ENCODE measurements around the gene NOC3L. TPM values are rescaled to one million over a fixed set of nuclear protein-coding genes. Genes with fewer than 3 reads are reported as not detected.

NOC3L gene
- total RNA-seq, 1 donor from 2014 or later, result 21.6 TPM

GRCh38 chr10:94402843-94403379 is 40.2 kb upstream of the NOC3L start:
- no peaks in the 10 kb centered on the region for H3K9me3 Mint-ChIP-seq (ENCODE audit: unreplicated experiment)
- H3K9me3 ChIP-seq (ENCODE audit: insufficient read depth, low read depth, low read length), result no peaks in the 10 kb centered on the region
- peaks cover 31% of the 10 kb centered on the region for H4K20me1 ChIP-seq (ENCODE audit: insufficient read depth, low read length)
- peaks cover 43% of the 10 kb centered on the region for H3K79me2 ChIP-seq (ENCODE audit: insufficient read depth, low read length)
- H3K27me3 ChIP-seq (ENCODE audit: insufficient read depth, low read length), result no peaks in the 10 kb centered on the region
- H3K27ac Mint-ChIP-seq (ENCODE audit: unreplicated experiment), result no peak overlapping the region
- H3K27me3 Mint-ChIP-seq (ENCODE audit: low read depth, unreplicated experiment), result no peaks in the 10 kb centered on the region
- peak overlapping the region; percentile 83 for H3K27ac ChIP-seq (ENCODE audit: low read depth, low read length)
- H3K4me1 Mint-ChIP-seq (ENCODE audit: low read depth, unreplicated experiment), result peaks cover 1% of the 10 kb centered on the region
- H3K4me3 ChIP-seq (ENCODE audit: insufficient read depth, low read depth, low read length), result peak overlapping the region; percentile 82
- peaks cover 8% of the 10 kb centered on the region for H3K4me1 ChIP-seq (ENCODE audit: insufficient read depth, low read length)
- no peak for TF ChIP-seq EZH2 (IDR thresholded peaks at IDR 0.05; ENCODE audit: insufficient read depth, low read length)
- FAIRE-seq, result no peak
- H3K36me3 Mint-ChIP-seq (ENCODE audit: low read depth, unreplicated experiment), result no peaks in the 10 kb centered on the region
- H3K9ac ChIP-seq (ENCODE audit: low read length), result peak overlapping the region; percentile 91
- peak overlapping the region; percentile 88 for H3K4me2 ChIP-seq (ENCODE audit: low read length)
- H2AFZ ChIP-seq (ENCODE audit: low read depth, low read length), result peak overlapping the region; percentile 81
- no peaks in the 10 kb centered on the region for H3K36me3 ChIP-seq (ENCODE audit: insufficient read depth, low read length)
- no peak for DNase-seq (ENCODE audit: low read depth)
- peak overlapping the region; percentile 45 for H3K4me3 Mint-ChIP-seq (ENCODE audit: unreplicated experiment)

- Histone ChIP-seq H3K9me3 (ENCODE audit: insufficient read depth, low read depth, low read length) (no peaks in the 10 kb centered on the region), H3K4me3 (ENCODE audit: insufficient read depth, low read depth, low read length) (peak within 1 kb of the TSS; percentile 82), H3K4me1 (ENCODE audit: insufficient read depth, low read length) (peaks cover 12% of the 10 kb centered on the region), H3K4me2 (ENCODE audit: low read length) (peak within 1 kb of the TSS; percentile 88), H3K27me3 (ENCODE audit: insufficient read depth, low read length) (no peaks in the 10 kb centered on the region), H3K79me2 (ENCODE audit: insufficient read depth, low read length) (peaks cover 37% of the 10 kb centered on the region), H3K27ac (ENCODE audit: low read depth, low read length) (peak within 1 kb of the TSS; percentile 83), H3K36me3 (ENCODE audit: insufficient read depth, low read length) (no peaks in the 10 kb centered on the region), H2AFZ (ENCODE audit: low read depth, low read length) (peak within 1 kb of the TSS; percentile 81), H3K9ac (ENCODE audit: low read length) (peak within 1 kb of the TSS; percentile 91), H4K20me1 (ENCODE audit: insufficient read depth, low read length) (peaks cover 27% of the 10 kb centered on the region)
- no peak for TF ChIP-seq CTCF (IDR thresholded peaks at IDR 0.05; ENCODE audit: insufficient read depth, low read depth, low read length)
- TF ChIP-seq EZH2 (IDR thresholded peaks at IDR 0.05; ENCODE audit: insufficient read depth, low read length), result no peak
- no peaks in the 10 kb centered on the region for H3K27me3 Mint-ChIP-seq (ENCODE audit: low read depth, unreplicated experiment)
- peaks cover 4% of the 10 kb centered on the region for H3K4me1 Mint-ChIP-seq (ENCODE audit: low read depth, unreplicated experiment)
- H3K9me3 Mint-ChIP-seq (ENCODE audit: unreplicated experiment), result no peaks in the 10 kb centered on the region
- no peaks in the 10 kb centered on the region for H3K36me3 Mint-ChIP-seq (ENCODE audit: low read depth, unreplicated experiment)
- no peak within 1 kb of the TSS for H3K27ac Mint-ChIP-seq (ENCODE audit: unreplicated experiment)
- DNase-seq (ENCODE audit: low read depth) (peak; percentile 92), FAIRE-seq (no peak)
- peak within 1 kb of the TSS; percentile 77 for H3K4me3 Mint-ChIP-seq (ENCODE audit: unreplicated experiment)
Observed at GRCh38 chr10:94402204-94402842, 39.6 kb upstream of the NOC3L start, which contains the start of gene TBC1D12. TBC1D12 (plus strand) TSS chr10:94402541; CDS start chr10:94402614, 73 bp downstream.

GRCh38 chr10:94398762-94399161 is 36.0 kb upstream of the NOC3L start:
- Histone ChIP-seq H2AFZ (ENCODE audit: low read depth, low read length) (no peak overlapping the region), H3K27me3 (ENCODE audit: insufficient read depth, low read length) (no peaks in the 10 kb centered on the region), H3K27ac (ENCODE audit: low read depth, low read length) (no peak overlapping the region), H4K20me1 (ENCODE audit: insufficient read depth, low read length) (peaks cover under 1% of the 10 kb centered on the region), H3K36me3 (ENCODE audit: insufficient read depth, low read length) (no peaks in the 10 kb centered on the region), H3K4me3 (ENCODE audit: insufficient read depth, low read depth, low read length) (no peak overlapping the region), H3K9me3 (ENCODE audit: insufficient read depth, low read depth, low read length) (no peaks in the 10 kb centered on the region), H3K4me1 (ENCODE audit: insufficient read depth, low read length) (peaks cover 4% of the 10 kb centered on the region), H3K79me2 (ENCODE audit: insufficient read depth, low read length) (peaks cover 3% of the 10 kb centered on the region), H3K9ac (ENCODE audit: low read length) (no peak overlapping the region), H3K4me2 (ENCODE audit: low read length) (no peak overlapping the region)
- no peak overlapping the region for H3K27ac Mint-ChIP-seq (ENCODE audit: unreplicated experiment)
- TF ChIP-seq EZH2 (IDR thresholded peaks at IDR 0.05; ENCODE audit: insufficient read depth, low read length) (no peak), CTCF (IDR thresholded peaks at IDR 0.05; ENCODE audit: insufficient read depth, low read depth, low read length) (no peak)
- H3K4me3 Mint-ChIP-seq (ENCODE audit: unreplicated experiment), result no peak overlapping the region
- no peak for FAIRE-seq
- H3K4me1 Mint-ChIP-seq (ENCODE audit: low read depth, unreplicated experiment), result peaks cover 4% of the 10 kb centered on the region
- H3K27me3 Mint-ChIP-seq (ENCODE audit: low read depth, unreplicated experiment), result peaks cover 2% of the 10 kb centered on the region
- H3K36me3 Mint-ChIP-seq (ENCODE audit: low read depth, unreplicated experiment), result no peaks in the 10 kb centered on the region
- DNase-seq (ENCODE audit: low read depth), result no peak
- H3K9me3 Mint-ChIP-seq (ENCODE audit: unreplicated experiment), result no peaks in the 10 kb centered on the region
